Cardiac muscle cell (in vitro differentiated cells and primary cell): Measurements from ENCODE around the gene ACE. TPM values are rescaled to one million over a fixed set of nuclear protein-coding genes. Genes with fewer than 3 reads are reported as not detected.

Source experiments
- DNase-seq, 2 donors: peaks; one replicate each; pipeline versions ENCODE4 v3.0.0 to v3.0.0-alpha.2; 2010 to 2017; ENCODE audit warnings: low read depth in 1 of 2, low spot score in 1 of 2
- H3K27ac ChIP-seq: fragments of 200-600 bp; sonication (generic); 2 replicates; pipeline ENCODE4 v1.5.1; 2016
- H3K27me3 ChIP-seq: fragments of 200-600 bp; sonication (generic); 2 replicates; pipeline ENCODE4 v1.6.0; 2016; ENCODE audit warnings: control low read depth
- H3K36me3 ChIP-seq: fragments of 200-600 bp; sonication (generic); 2 replicates; pipeline ENCODE4 v1.5.1; 2016; ENCODE audit warnings: control low read depth
- H3K4me1 ChIP-seq: fragments of 200-600 bp; sonication (generic); 2 replicates; pipeline ENCODE4 v1.8.1; 2017; ENCODE audit warnings: low read depth, mild to moderate bottlenecking, mixed run types
- H3K4me3 ChIP-seq: fragments of 200-600 bp; sonication (generic); 2 replicates; pipeline ENCODE4 v1.5.1; 2016; ENCODE audit warnings: mild to moderate bottlenecking
- H3K9me3 ChIP-seq: fragments of 200-600 bp; sonication (generic); 2 replicates; pipeline ENCODE4 v1.5.1; 2017; ENCODE audit warnings: low read depth, mild to moderate bottlenecking, control low read depth
- polyA plus RNA-seq: library from polyadenylated mRNA; unstranded; fragments of >200 nt; fragmentation: Nextera tagmentation; extraction: Ambion mirVana; gene quantifications from 2 replicates; pipeline ENCODE4 v1.2.1, GENCODE V29; 2016
- total RNA-seq: library from RNA; depleted of rRNA; stranded (reverse); fragments of >200 nt; gene quantifications from 2 replicates; pipeline ENCODE4 v1.2.3, GENCODE V29; 2016
- TF ChIP-seq, protein P1 (sequence below): IDR thresholded peaks from 2 replicates; pipeline ENCODE4 v1.5.1; 2012; ENCODE audit warnings: low read depth, mild to moderate bottlenecking, low read length

ACE gene
- total and polyA plus RNA-seq, 2 experiments from 2014 or later, result 1.8 to 3.2 TPM

DNA sequence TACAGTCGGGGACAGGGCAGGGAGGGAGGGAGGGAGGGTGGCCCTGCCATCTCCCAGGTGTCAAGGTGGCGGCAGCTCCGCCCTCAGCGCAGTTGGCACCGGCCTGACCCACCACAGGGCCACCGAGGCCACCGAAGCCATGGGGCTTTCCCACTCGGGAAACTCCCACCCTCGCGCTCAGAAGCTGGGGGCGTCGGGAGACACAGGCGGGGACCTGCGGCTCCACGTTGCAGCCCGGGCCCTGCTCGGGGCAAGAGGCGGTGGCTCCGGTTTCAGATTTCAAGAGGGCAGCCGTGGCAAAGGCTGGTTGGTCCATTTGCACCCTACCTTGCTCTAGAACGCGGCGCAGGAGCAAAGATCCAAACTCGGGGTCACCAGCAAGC lies 31.3 kb upstream of the ACE start:
- TF ChIP-seq, protein P1, sequence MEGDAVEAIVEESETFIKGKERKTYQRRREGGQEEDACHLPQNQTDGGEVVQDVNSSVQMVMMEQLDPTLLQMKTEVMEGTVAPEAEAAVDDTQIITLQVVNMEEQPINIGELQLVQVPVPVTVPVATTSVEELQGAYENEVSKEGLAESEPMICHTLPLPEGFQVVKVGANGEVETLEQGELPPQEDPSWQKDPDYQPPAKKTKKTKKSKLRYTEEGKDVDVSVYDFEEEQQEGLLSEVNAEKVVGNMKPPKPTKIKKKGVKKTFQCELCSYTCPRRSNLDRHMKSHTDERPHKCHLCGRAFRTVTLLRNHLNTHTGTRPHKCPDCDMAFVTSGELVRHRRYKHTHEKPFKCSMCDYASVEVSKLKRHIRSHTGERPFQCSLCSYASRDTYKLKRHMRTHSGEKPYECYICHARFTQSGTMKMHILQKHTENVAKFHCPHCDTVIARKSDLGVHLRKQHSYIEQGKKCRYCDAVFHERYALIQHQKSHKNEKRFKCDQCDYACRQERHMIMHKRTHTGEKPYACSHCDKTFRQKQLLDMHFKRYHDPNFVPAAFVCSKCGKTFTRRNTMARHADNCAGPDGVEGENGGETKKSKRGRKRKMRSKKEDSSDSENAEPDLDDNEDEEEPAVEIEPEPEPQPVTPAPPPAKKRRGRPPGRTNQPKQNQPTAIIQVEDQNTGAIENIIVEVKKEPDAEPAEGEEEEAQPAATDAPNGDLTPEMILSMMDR, result no peak
- Histone ChIP-seq H3K4me1 (peaks cover 19% of the 10 kb centered on the region), H3K27ac (no peak overlapping the region), H3K36me3 (no peaks in the 10 kb centered on the region), H3K4me3 (peak overlapping the region; percentile 32), H3K27me3 (peaks cover 6% of the 10 kb centered on the region), H3K9me3 (no peaks in the 10 kb centered on the region)
- peak; percentile 39 to 72 for DNase-seq

DNA sequence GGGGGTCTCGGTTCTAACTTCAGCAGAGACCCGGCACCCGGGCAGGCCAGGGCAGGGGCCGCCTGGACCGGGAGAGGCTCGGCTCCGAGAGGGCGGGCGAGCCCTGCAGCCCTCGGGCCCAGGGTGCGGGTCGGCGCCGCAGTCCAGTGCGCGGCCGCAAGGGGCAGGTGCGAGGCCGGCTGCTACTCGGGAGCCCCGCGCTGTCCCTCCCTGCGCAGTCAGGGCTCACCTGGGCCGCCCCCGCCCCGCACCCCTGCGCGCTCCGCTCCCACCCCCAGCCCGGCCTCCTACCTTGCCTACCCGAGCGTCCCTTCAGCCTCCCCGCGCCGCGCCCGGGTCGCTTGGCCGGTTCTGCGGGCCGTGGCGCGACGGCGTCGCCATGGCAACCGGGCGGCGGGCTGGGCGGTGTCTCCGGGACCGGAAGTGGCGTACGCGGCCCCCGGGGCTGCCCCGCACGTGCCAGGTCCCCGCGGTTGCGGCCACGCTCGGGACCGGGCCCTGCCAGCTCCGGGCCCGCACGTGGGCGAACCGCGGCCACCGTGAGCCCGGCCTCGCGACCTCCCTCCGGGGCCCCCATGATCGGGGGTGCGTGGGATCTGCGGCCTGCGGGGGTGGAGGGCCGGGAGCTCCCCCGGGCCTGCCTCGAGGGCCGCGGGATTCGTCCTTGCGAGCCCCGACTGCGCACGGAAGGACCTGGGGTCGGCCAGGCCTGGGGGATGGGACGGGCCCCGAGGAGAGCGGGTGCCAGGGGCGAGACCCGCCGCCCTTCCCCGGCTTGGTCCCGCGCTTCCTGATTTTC lies 30.7 kb upstream of the ACE start, which contains the start of gene CYB561:
Gene CYB561, minus strand, starts transcription at position 353 of the 799 bp plus-strand sequence. CDS start 8,759 bp downstream, outside the sequence.
- Histone ChIP-seq H3K27ac (no peak within 1 kb of the TSS), H3K36me3 (no peaks in the 10 kb centered on the region), H3K27me3 (peaks cover 6% of the 10 kb centered on the region), H3K9me3 (no peaks in the 10 kb centered on the region), H3K4me1 (peaks cover 20% of the 10 kb centered on the region), H3K4me3 (peak within 1 kb of the TSS; percentile 32)
- TF ChIP-seq, protein P1, result peak; percentile 40
- DNase-seq, result peak; percentile 74 to 79

DNA sequence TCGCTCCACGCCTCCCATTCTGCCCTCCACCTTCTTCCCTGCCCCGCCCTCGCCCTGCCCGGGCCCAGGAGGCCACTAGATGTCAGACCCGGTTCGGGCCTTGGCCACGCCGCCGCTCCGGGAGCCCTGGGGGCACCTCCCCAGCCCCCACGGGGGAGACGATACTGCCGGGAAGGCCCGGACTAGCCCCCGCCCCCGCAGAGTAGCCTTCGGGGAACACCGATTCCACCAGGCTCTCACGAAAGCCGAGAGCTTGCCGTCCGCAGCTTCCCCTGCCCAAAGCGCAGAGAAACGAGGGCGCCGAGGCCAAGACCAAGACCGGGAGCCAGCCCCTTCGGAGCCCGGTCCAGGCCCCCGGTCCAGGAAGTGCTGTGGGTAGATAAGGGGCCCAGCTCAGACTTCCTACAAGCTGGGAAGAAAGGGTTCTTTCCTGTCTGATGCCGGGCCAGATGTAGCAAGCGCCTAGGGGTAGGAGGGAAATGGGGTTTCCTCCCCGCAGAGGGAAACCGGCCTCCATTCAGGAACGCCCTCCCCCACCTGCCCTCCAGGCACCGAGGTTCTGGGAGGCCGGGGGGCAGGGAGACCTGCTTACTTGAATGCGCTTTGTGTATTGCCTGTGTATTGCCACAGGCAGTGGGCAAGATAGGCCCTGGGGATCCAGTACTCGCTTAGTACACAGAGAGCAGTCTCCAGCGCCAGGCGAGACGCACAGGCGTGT lies 29.9 kb upstream of the ACE start:
- Histone ChIP-seq H3K36me3 (no peaks in the 10 kb centered on the region), H3K27me3 (peaks cover 6% of the 10 kb centered on the region), H3K4me1 (peaks cover 20% of the 10 kb centered on the region), H3K4me3 (peak overlapping the region; percentile 32), H3K27ac (no peak overlapping the region), H3K9me3 (no peaks in the 10 kb centered on the region)
- peak in 1 of 2 donors; percentile 91 for DNase-seq
- TF ChIP-seq, protein P1, result peak; percentile 20

DNA sequence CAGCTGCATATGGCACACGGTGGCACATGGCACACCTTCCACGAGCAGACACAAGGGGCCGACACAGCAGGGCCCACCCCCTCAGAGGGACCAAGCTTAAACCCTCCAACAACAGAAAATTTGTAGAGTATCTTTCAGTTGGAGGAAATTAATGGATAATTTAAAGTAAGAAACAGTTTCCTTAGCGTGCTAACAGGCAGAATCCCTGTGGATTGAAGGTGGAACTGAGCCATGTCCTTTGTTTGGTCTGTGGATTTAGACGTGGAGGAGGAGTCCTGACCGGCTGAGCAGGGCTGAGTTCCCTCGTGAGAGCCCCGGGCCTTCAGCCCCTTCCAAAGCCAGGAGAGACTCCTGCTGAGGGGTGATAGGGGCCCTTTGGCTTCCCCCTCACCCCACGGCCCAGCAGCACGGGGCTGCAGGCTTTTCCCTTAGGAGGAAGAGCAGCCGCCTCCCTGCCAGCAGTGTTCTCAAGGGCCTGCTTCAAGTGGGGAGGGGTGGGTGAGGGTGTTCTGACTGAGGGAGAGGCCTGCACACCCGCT lies 29.3 kb upstream of the ACE start:
- H3K9me3 ChIP-seq, result no peaks in the 10 kb centered on the region
- H3K27me3 ChIP-seq, result peaks cover 6% of the 10 kb centered on the region
- no peaks in the 10 kb centered on the region for H3K36me3 ChIP-seq
- peak in 1 of 2 donors; percentile 66 for DNase-seq
- TF ChIP-seq, protein P1, result no peak
- no peak overlapping the region for H3K27ac ChIP-seq
- no peak overlapping the region for H3K4me3 ChIP-seq
- H3K4me1 ChIP-seq, result peaks cover 17% of the 10 kb centered on the region

DNA sequence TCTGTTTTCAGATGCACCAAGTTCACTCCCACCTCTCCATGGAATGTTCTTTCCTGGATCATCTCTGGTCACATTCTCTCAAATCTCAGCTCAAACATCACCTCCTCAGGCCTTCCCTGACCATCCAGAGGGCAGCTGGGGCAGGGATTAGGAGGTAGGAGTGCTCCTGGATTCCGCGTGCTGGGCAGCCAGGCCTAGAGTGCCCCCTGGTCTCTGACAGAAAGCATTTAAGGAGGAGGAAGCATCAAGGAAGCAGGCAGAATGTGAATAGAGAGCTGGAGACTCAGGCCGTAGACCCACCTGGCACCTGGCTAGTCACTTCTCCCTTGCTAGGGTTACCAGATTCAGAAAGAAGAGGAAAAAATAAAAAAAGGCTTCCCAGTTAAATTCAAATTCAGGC lies 28.2 kb upstream of the ACE start:
- H3K27me3 ChIP-seq, result peaks cover 6% of the 10 kb centered on the region
- H3K4me1 ChIP-seq, result peaks cover 18% of the 10 kb centered on the region
- H3K4me3 ChIP-seq, result no peak overlapping the region
- no peaks in the 10 kb centered on the region for H3K36me3 ChIP-seq
- TF ChIP-seq, protein P1, result no peak
- no peak for DNase-seq
- H3K9me3 ChIP-seq, result no peaks in the 10 kb centered on the region
- H3K27ac ChIP-seq, result no peak overlapping the region
